Neural progenitor cell (in vitro differentiated cells): Measurements from ENCODE around the gene HOXA13.

ENCODE experiments used
- CTCF ChIP-seq: fragments of 200-600 bp; sonication (generic); IDR thresholded peaks from 2 replicates; pipeline ENCODE4 v1.5.1; 2017; ENCODE audit warnings: antibody characterized with exemption, mild to moderate bottlenecking
- EZH2 ChIP-seq: fragments of 200-600 bp; sonication (generic); IDR thresholded peaks from 2 replicates; pipeline ENCODE4 v1.6.1; 2017; ENCODE audit warnings: antibody characterized with exemption, mild to moderate bottlenecking, moderate library complexity

- TF ChIP-seq CTCF (no peak), EZH2 (no peak)
These were observed 2.9 kb upstream of the HOXA13 start for GRCh38 chr7:27202862-27203134.
